DOHH2 (cell line): Measurements from ENCODE around the gene BLOC1S4.

Experiments
- CTCF ChIP-seq: fragments of 200-600 bp; sonication (generic); IDR thresholded peaks from one replicate; pipeline ENCODE4 v1.5.1; 2014; ENCODE audit warnings: antibody characterized with exemption, mild to moderate bottlenecking, low read depth, low read length; ENCODE audit not compliant: poor library complexity, severe bottlenecking
- EZH2phosphoT487 ChIP-seq: fragments of 200-600 bp; sonication (generic); IDR thresholded peaks from 2 replicates; pipeline ENCODE4 v1.6.1; 2017; ENCODE audit warnings: borderline replicate concordance, mild to moderate bottlenecking, antibody characterized with exemption, low read length, moderate library complexity, mixed read lengths

- TF ChIP-seq CTCF (no peak), EZH2phosphoT487 (no peak)
These were observed 10.3 kb upstream of the BLOC1S4 start for GRCh38 chr4:6705646-6706045.
